NCI-H2029 treated with DMSO at 0.1 percent for 48 hours (cell line): ENCODE data around the gene MTHFD2.
"Not testable (repeated sequence)": the region's sequence is repeated elsewhere in the genome, so short reads cannot be mapped to it uniquely, and the experiment has no call there.

Source experiments
- DNase-seq: peaks from one replicate; lab custom pipeline; 2025; lab: John Stamatoyannopoulos, UW

The MTHFD2 gene

DNA sequence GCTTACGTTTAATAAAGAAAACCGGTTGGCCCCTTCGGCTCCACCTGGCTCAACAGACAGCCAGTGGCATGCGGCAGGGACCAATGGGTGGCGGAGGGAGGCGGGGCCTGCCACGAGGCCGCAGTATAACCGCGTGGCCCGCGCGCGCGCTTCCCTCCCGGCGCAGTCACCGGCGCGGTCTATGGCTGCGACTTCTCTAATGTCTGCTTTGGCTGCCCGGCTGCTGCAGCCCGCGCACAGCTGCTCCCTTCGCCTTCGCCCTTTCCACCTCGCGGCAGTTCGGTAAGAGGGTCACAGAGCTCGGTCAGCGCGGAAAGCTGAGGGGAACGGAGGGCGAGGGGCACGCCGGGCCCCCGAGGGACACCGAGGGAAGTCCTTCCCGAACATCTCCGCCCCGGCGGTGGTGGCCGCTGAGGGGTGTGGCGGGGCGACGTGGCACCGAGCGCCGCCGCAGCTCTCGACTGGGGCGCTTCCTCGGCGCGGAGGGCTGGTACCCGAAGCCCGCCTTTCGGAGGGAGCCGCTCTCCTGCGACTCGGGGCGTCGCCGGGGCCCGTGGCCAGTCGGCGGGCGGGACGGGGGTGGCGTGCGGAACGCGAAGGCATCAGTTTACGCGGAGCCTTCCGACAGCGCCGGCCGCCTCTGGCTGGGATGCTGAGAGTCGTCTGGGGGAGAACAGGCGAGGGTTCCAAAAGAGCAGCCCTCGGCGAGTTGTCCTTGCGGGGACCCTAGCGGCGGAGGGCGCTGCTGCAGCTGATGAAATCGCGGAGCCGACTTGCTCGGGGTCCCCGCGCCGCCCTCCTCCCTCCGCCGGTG lies at the start of gene MTHFD2:
MTHFD2 (plus strand) TSS at position 155 of the 814 bp plus-strand sequence; CDS start at position 182, 27 bp downstream.
- DNase-seq: peak; percentile 58

DNA sequence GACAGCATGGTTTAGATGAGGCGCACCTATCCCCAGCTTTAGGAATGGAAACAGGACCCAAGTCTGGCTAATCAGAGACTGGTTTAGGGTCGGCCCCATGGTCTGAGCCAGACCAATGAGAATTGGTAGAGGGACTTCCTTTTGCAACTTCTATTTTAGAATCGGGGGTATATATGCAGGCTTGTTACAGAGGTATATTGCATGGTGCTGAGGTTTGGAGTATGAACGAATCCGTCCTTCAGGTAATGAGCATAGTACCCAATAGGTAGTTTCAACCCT lies 49.2 kb upstream of the MTHFD2 start:
- DNase-seq: no peak

DNA sequence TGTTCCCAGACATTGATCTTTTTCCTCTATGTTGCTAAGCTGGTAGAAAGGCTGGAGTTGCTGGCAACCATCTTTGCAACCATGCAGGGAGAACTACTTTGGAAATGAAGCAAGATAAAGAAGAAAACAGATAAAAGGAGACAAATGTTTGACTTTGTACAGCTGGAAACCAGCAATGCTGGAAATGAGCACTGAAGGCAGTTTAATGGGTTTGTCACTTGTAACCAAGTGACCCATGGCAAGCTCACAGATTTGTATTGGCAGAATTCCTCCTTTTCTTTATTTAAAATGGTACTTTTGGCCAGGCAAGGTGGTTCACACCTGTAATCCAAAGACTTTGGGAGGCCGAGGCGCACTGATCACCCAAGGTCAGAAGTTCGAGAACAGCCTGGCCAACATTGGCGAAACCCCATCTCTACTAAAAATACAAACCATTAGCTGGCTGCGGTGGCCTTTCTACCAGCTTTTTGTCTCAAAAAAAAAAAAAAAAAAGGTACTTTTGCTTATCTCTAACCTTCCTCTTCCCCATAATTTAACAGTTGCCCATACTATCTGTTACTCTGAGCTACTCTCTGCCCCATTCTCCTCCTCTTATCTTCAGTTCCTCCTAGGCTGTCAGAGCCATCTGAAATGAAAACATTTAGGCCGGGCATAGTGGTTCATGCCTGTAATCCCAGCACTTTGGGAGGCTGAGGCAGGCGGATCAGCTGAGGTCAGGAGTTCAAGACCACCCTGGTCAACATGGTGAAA lies 48.7 kb upstream of the MTHFD2 start:
- no peak for DNase-seq

DNA sequence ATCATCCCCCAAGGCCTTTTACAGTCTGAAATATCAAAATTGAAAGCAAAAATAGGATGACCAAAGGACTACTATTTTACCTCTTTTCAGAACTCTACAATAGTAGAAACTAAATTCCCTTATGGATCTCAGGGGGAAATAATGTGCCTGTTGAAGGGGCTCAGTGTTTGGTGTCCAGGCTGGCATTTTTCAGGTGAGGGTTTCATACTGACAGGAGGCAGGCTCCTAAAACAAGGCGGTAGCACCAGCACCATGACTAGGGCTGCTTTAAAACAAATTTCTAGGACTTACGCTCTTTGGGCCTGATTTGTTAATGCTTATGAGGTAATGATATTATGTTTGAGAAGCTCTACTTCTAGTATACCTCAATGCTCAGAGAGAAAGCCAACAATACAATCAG lies 45.5 kb upstream of the MTHFD2 start:
- no peak for DNase-seq

DNA sequence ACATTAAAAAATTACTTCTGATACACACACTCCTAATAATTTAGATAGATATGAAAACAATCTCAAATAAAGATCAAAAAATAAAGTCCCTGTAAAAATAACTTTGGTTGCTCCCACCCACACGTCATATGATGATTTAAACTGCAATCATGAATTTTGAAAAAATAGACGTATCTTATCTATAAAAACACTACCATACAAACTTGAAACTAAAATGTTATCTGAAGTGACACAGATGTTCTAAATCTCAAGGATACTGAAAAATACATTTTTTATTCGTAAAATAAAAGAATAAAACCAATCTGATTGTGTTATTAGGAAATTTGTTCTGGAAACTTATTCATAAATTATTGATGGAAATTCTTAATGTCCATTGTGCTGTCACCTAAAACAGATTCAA lies 42.6 kb upstream of the MTHFD2 start:
- DNase-seq: no peak

DNA sequence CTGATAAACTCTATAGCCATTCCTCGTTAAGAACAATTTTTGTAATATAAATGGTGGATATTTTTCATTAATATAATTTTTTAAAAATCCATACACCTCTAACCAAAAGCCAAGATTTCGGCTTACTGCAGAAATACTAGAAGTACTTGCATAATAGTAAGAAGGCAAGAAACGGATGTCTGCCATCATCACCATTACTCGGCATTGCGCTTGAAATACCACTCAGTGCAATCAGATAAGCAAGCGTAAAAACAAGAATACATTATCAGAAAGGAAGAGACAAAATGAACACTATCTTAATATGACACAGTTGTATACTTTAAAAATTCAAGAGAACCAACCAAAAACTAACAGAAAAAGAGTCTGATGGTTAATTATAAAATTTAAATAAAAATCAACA lies 35.5 kb upstream of the MTHFD2 start:
- DNase-seq: no peak

- DNase-seq: no peak
These were observed 33.7 kb upstream of the MTHFD2 start for GRCh38 chr2:74164761-74165160.

GRCh38 chr2:74168739-74169138 lies 29.7 kb upstream of the MTHFD2 start:
- DNase-seq: no peak

GRCh38 chr2:74174909-74175308 lies 23.5 kb upstream of the MTHFD2 start:
- no peak for DNase-seq

DNA sequence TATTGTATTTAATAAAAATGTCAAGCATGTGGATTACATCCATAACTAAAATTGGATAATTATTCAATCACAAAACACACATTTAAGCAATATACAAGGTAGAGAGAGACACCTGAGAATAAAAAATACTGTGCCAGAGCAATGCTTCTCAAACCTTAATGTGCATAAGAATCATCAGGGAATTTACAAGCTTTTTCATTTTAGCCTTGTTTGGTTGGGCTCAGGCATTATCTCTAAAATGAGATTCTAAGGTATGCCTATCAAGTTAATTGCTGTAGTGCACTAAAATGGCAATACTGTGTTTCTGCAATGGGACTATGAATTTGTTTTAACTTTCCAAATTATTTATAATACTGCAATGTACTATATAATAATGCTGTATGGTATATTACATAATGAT lies 20.7 kb upstream of the MTHFD2 start:
- DNase-seq: no peak

DNA sequence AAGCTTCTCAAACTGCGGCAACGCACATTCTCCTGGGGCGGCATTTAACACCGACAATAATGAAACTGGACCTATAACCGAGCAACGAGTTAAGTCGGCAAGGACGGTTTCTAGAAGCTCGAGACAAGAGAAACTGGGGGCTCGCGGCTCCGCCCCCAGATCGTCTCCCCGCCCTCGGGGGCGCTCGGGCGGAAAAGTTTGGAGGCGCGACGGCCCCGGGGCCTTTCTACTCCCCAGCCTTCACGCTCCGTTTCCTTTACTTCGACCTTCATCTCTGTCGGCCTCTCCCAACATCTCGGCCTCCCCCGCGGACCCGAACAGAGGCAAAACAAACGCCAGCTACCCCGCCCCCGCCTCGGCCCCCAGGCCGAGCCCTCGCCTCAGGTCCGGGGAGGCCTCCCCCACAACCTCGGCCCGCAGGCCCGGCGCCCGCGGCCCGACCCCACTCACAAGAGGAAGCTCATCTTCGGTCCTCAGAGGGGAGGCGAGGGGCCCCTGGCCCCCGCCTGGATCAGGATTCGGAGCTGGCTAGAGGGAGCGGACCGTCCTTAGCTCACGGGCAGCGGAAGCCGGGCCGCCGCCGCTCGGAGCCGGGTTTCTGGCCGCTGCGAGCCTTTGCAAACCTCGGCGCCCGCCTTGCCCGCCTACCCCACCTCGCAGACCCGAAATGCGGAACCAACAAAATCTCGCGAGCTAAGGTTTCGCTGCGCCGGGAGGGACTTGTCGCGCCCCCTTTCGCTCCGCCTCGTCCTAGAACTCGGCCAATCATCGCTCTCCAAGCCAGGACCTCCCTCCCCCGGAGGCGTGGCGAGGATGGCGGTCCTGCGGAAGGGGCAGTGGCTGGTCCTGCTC lies 20.0 kb upstream of the MTHFD2 start, which contains the start of gene MOB1A:
MOB1A (minus strand) TSS at position 669 of the 852 bp plus-strand sequence; CDS start at position 464, 205 bp downstream.
- peak; percentile 87 for DNase-seq

DNA sequence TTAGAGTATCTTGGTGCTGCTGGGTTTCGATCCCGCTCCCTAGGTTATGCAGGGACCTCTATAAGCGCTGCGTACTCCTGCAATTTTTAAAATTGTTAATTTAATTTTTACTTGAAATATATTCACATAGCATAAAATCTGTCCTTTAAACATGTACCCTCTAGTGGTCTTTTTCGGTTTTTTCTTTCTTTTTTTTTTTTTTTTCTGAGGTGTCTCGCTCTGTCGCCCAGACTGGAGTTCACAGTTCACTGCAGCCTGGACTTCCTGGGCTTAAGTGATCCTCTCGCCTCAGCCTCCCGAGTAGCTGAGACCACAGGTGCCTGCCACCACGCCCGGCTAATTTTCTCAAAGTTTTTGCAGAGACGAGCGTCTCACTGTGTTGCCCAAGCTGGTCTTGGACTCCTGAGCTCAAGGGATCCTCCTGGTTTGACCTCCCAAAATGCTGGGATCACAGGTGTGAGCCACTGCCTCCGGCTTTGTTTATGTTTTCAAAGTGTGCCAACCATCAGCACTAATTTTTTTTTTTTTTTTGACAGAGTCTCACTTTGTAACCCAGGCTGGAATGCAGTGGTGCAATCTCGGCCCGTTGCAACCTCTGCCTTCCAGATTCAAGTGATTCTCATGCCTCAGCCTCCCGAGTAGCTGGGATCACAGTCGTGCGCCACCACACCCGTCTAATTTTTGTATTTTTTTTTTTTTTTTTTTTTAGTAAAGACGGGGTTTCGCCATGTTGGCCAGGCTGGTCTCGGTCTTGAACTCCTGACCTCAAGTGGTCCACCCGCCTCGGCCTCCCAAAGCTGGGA lies 19.2 kb upstream of the MTHFD2 start:
- no peak for DNase-seq

DNA sequence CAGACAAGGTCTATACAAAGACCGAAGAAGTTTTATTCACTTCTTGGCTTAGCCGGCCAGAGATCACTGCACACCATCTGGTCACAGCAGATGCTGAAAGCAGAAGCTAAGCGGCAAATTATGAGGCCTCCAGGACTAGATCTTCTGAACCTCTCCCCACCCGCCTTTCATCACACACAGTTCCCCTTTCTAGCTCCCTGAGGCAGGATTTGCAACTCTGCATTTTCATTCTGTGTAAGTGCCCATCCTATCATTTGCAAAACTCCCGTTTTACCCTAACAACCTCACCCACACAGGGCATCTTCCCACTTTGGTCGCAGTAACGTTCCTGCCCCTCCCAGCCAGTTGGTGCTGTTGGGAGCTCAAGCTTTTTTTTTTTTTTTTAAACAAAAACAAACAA lies 16.7 kb upstream of the MTHFD2 start:
- no peak for DNase-seq

- no peak for DNase-seq
These were observed 14.5 kb upstream of the MTHFD2 start for GRCh38 chr2:74183878-74184277.

DNA sequence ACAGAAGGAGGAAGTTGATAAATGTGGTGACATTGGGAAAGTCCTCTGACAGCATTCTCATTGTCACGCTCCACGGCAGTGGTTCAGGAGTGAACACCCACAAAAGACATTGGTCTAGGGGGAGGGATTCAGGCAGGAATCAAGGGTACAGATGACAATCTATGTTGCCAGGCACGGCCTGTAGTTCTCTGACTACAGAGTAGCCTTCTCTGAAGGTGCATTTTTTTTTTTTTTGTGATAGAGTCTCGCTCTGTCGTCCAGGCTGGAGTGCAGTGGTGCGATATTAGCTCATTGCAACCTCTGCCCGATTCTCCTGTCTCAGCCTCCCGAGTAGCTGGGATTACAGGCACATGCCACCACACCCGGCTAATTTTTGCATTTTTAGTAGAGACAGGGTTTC lies 12.4 kb upstream of the MTHFD2 start:
- DNase-seq: no peak

DNA sequence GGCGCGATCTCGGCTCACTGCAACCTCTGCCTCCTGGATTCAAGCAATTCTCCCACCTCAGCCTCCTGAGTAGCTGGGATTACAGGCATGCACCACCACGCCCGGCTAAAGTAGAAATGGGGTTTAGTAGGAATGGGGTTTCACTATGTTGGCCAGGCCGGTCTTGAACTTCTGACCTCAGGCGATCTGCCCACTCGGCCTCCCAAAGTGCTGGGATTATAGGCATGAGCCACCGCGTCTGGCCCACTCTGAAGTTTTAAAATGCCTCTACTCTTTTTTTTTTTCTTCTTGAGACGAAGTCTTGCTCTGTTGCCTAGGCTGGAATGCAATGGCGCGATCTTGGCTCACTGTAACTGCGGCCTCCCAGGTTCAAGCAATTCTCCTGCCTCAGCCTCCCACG lies 11.7 kb upstream of the MTHFD2 start:
- not testable (repeated sequence) for DNase-seq

GRCh38 chr2:74188018-74188601 lies 10.3 kb upstream of the MTHFD2 start:
- no peak for DNase-seq

- DNase-seq: no peak
These were observed 9.7 kb upstream of the MTHFD2 start for GRCh38 chr2:74188696-74189095.

DNA sequence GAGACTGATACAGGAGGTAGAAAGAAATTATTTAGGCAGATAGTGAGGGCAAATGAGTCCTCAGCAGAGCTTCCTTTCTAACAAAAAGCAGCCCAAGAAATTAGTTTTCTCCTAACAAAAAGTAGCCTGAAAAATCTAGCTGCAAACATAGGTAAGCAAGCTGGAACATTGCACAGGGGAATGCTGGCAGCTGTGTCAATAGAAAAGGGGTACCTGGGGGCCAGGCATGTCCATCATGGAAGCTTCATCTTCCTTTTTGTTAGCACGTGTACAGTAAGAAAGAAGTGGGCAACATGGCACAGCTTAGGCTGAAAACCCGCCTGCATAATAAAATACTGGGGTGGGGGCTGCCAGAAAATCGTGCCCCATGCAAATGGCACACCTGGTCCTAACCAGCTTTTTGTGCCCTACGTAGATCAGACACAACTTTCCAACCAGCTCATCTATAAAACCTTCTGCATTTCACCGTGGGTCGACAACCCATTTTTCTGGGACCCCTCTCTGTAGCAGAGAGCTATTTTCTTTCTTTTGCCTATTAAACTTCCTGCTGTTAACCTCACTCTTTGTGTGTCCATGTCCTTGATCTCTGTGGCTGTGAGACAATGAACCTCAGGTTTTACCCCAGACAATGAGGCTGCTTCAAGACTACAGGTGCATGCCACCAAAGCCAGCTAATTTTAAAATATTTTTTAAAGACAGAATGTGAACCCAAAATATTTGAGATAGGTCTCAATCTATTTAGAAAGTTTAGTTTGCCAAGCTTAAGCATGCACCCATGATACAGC lies 6.6 kb upstream of the MTHFD2 start:
- DNase-seq: no peak

GRCh38 chr2:74194799-74195198 lies 3.6 kb upstream of the MTHFD2 start:
- no peak for DNase-seq

DNA sequence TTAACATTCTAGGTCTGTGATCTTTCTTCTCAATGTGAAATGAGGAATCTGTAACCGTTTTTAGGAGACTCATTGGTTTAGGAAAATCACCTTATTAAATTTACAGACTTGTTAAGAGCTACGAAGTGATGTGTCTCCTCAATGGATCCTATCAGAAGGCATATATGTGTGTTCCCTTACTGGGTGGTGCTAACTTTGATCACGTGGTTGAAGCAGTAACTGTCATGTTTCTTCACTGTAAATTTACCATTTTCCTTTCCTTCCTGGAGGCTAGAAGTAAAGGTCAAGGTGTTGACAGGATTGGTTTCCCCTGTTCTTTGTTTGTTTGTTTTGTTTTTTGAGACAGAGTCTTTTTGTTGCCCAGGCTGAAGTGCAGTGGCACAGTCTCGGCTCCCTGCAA lies 1.4 kb upstream of the MTHFD2 start:
- no peak for DNase-seq
